ENCODE results near the gene IL1RN. TPM values are rescaled to one million over a fixed set of nuclear protein-coding genes. Genes with fewer than 3 reads are reported as not detected.
A peak's percentile ranks its signal among the peaks of the same experiment; 100 is the strongest.

IL1RN gene
- total and polyA plus RNA-seq, 2 of the 13 experiments (the other 11 are each of a cell fraction or from before 2014, with no cell fraction given), result 21.2 to 101 TPM

GRCh38 chr2:113124984-113125855, 2.2 kb upstream of the IL1RN start (continued):
- TF ChIP-seq ZSCAN29 (CRISPR knock-in tag; conservative IDR thresholded peaks at IDR 0.05), result no peak
- peak; percentile 12; the same call in 1 of the 2 replicates for TF ChIP-seq MIER2 (CRISPR knock-in tag; IDR thresholded peaks at IDR 0.05)
- TF ChIP-seq ZNF441 (CRISPR knock-in tag; IDR thresholded peaks at IDR 0.05; ENCODE audit: borderline replicate concordance), result no peak
- TF ChIP-seq ZNF20 (CRISPR knock-in tag; IDR thresholded peaks at IDR 0.05), result no peak
- TF ChIP-seq RFXAP (CRISPR knock-in tag; IDR thresholded peaks at IDR 0.05; ENCODE audit: borderline replicate concordance), result no peak
- peak; percentile 54; the same call in 1 of the 2 replicates for TF ChIP-seq NCOA2 (CRISPR knock-in tag; IDR thresholded peaks at IDR 0.05)
- TF ChIP-seq WIZ (CRISPR knock-in tag; IDR thresholded peaks at IDR 0.05), result 0 out of 2 replicates have a peak, but pooled peaks have one; percentile 18
- no peak for TF ChIP-seq ZNF576 (CRISPR knock-in tag; IDR thresholded peaks at IDR 0.05)
- no peak for TF ChIP-seq SMYD3 (CRISPR knock-in tag; IDR thresholded peaks at IDR 0.05)
- no peak for TF ChIP-seq SSRP1 (CRISPR knock-in tag; IDR thresholded peaks at IDR 0.05)
- no peak for TF ChIP-seq ZNF431 (CRISPR knock-in tag; IDR thresholded peaks at IDR 0.05; ENCODE audit: borderline replicate concordance, low read depth)
- TF ChIP-seq HNF4A (CRISPR knock-in tag; IDR thresholded peaks at IDR 0.05), result no peak; the same call in 1 of the 2 replicates
- no peak for TF ChIP-seq ZNF607 (CRISPR knock-in tag; IDR thresholded peaks at IDR 0.05; ENCODE audit: borderline replicate concordance)
- no peak for TF ChIP-seq JDP2 (CRISPR knock-in tag; IDR thresholded peaks at IDR 0.05; ENCODE audit: borderline replicate concordance)
- peak; percentile 39; the same call in 1 of the 2 replicates for TF ChIP-seq FOXK1 (CRISPR knock-in tag; IDR thresholded peaks at IDR 0.05; ENCODE audit: borderline replicate concordance, low read depth)
- TF ChIP-seq ZNF282 (IDR thresholded peaks at IDR 0.05; ENCODE audit: partially characterized antibody), result no peak
- TF ChIP-seq ZSCAN22 (CRISPR knock-in tag; IDR thresholded peaks at IDR 0.05), result no peak
- TF ChIP-seq NAIF1 (CRISPR knock-in tag; IDR thresholded peaks at IDR 0.05; ENCODE audit: borderline replicate concordance), result no peak
- no peak for TF ChIP-seq BRCA1 (CRISPR knock-in tag; IDR thresholded peaks at IDR 0.05)
- peak in 1 of 2 experiments; percentile 54; a peak in 1 of 4 replicates for TF ChIP-seq KLF16 (CRISPR knock-in tag; IDR thresholded peaks at IDR 0.05)
- TF ChIP-seq MYC (CRISPR knock-in tag; IDR thresholded peaks at IDR 0.05; ENCODE audit: borderline replicate concordance), result no peak
- no peak for TF ChIP-seq SUZ12 (IDR thresholded peaks at IDR 0.05; ENCODE audit: low read depth, low read length)
- no peak for TF ChIP-seq GMEB2 (CRISPR knock-in tag; IDR thresholded peaks at IDR 0.05; ENCODE audit: low read depth)
- TF ChIP-seq CHCHD3 (CRISPR knock-in tag; IDR thresholded peaks at IDR 0.05), result no peak
- TF ChIP-seq ZIK1 (CRISPR knock-in tag; IDR thresholded peaks at IDR 0.05; ENCODE audit: borderline replicate concordance, low read depth), result no peak
- TF ChIP-seq ZBTB7A (CRISPR knock-in tag; IDR thresholded peaks at IDR 0.05), result no peak
- TF ChIP-seq FOSL1 (CRISPR knock-in tag; IDR thresholded peaks at IDR 0.05; ENCODE audit: borderline replicate concordance), result peak; percentile 65; the same call in 1 of the 2 replicates
- TF ChIP-seq ZNF562 (CRISPR knock-in tag; IDR thresholded peaks at IDR 0.05; ENCODE audit: borderline replicate concordance), result no peak
- peak; percentile 35; the same call in 1 of the 2 replicates for TF ChIP-seq GATAD1 (CRISPR knock-in tag; IDR thresholded peaks at IDR 0.05)
